Gastrocnemius medialis (tissue), 4 donors: ENCODE results near the gene GALNT10.

Source experiments
- CTCF ChIP-seq, 5 experiments: fragments of 450-650 bp in 3 of 5; fragments of 200-600 bp in 2 of 5; sonication (generic) in 2 of 5; IDR thresholded peaks in 4 of 5; conservative IDR thresholded peaks in 1 of 5; 1 replicate in 4 of 5; 2 replicates in 1 of 5; pipeline ENCODE4 v1.5.1; 2016 to 2019; ENCODE audit warnings: antibody characterized with exemption in 5 of 5, mild to moderate bottlenecking in 3 of 5, moderate library complexity in 3 of 5
- POLR2A ChIP-seq, 2 donors: fragments of 450-650 bp; IDR thresholded peaks; one replicate each; pipeline ENCODE4 v1.6.1; 2017; ENCODE audit warnings: antibody characterized with exemption in 2 of 2, mild to moderate bottlenecking in 2 of 2, moderate library complexity in 2 of 2

DNA sequence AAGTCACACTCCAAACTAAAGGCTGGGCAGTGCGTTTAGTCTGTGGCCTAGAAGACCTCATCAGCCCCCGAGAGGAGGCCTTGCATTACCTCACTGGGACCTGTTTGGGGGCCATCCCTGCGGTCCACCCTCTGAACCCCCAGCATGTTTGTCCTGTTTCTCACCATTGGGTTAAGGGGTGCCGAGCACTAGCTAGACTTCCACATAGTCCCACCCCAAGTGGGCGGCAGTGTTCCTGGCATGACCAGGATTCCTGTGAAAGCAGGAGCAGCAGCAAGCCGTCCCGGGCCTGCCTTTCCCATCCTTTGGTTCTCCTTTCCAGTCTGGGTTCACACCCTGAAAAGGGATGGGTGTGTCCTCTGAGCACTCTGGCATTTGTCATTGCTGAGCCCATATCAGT, 228.7 kb downstream of the GALNT10 start:
- TF ChIP-seq CTCF (IDR thresholded peaks at IDR 0.05 in 4 of 5, conservative IDR thresholded peaks at IDR 0.05 in 1 of 5) (no peak), POLR2A (IDR thresholded peaks at IDR 0.05) (no peak)
